ENCODE data around the gene BCL11A.

BCL11A gene

GRCh38 chr2:60544062-60544461, 9.4 kb downstream of the BCL11A start:
- DNase-seq = no peak

- DNase-seq = no peak
These were observed 12.3 kb downstream of the BCL11A start for GRCh38 chr2:60541056-60541651.

GRCh38 chr2:60540074-60540473, 13.4 kb downstream of the BCL11A start:
- no peak for DNase-seq

DNA sequence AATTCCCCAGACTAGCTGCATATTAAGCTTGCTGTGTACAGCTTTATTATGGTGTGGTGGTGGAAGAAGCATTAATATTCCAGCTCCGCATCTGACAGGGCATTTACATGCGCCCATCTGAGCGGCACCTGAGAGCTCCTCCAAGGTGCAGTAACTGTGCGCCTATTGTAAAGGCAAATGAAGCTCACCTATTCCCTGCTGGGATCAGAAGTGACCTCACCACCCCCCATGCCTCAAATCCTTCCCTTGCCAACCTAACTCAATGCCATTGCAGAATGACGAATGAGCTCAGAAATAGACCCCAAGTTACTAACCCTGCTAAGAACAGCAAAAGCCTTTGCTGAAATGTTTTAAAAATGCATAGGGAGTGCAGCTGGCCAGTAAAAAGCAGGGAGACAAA, 14.3 kb downstream of the BCL11A start:
- DNase-seq = no peak

GRCh38 chr2:60538101-60538500, 15.4 kb downstream of the BCL11A start:
- DNase-seq = no peak

DNA sequence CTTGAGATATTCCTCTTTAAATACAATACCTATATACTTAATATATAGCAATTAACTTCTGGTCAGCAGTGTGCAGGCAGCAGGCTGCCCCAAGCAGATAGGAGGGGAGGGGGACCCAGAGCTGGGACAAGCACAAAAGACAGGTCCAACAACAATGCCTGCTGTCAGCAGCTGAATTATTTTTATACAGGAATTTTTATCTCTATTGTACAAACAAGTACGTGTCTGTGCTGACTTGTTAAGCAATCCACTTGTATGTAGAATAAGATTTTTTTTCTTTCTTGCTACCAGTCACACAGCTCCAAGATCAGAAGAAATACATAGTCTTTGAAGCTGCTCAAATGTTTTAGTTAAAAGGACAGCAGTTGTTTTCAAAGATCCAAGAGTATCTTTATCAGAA, 16.7 kb downstream of the BCL11A start:
- no peak for DNase-seq

DNA sequence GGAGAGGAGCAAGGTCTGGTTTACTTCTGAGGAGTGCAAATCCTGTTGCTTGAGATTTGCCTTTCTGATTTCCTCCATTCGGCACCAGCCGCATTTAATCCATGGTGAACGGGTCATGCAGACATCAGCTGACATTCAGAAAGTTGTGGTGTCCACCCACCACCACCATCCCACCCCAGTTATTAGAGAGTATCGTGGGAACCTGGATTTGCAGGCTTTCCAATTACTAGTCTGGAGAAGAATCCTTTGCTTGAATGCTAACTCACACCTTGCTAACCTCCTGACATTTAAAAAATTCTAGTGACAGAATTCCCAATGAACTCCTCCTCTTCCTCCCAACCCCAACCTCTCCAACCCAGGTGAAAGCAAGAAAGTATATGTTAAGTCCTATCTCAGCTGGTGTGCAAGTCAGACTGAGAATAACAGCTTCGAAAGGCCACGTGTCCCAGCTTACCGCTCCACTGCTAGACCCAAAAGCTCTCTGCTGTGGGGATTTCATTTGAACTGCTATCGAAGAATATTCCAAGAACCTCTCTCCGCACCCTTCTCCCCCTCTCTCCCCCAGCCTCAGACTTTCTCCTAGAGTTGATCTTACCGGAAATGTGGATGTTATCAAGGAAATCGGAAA, 17.7 kb downstream of the BCL11A start:
- DNase-seq = no peak

DNA sequence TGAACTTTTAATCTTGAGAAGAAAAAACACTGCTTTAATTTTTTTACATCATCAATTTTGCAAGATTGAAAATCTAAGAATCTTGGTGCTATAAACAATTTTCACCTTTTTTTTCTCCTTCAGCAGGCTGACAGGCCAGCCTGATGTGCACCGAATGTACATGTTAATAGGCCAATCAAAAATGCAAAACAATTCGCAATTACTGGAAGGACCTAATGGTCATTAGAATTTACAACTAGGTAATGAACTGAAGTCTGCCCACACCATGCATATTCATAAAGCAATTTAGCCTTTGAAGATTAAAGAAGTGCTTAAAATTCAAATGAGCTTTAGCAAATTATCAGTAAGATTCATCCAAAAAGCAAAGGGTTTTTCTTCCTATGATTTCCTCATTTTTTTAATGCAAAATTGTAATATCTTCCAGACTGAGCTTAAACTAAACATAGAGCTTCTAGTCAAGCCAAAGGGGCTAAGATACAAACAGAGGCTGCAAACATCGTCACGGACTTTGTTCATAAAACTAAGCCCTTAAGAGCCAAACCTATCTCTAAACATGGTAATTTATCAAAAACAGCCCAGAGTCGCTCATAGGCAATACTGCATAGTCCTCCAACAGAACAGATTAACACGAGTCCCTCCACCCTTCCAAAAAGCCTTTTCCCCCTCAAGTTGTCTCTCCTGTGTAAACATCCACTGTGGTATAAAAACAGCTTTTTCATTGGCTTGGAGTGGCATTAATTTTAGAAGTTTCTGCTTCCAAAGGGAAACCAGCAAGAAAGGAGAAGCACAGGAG, 18.4 kb downstream of the BCL11A start:
- DNase-seq = no peak

DNA sequence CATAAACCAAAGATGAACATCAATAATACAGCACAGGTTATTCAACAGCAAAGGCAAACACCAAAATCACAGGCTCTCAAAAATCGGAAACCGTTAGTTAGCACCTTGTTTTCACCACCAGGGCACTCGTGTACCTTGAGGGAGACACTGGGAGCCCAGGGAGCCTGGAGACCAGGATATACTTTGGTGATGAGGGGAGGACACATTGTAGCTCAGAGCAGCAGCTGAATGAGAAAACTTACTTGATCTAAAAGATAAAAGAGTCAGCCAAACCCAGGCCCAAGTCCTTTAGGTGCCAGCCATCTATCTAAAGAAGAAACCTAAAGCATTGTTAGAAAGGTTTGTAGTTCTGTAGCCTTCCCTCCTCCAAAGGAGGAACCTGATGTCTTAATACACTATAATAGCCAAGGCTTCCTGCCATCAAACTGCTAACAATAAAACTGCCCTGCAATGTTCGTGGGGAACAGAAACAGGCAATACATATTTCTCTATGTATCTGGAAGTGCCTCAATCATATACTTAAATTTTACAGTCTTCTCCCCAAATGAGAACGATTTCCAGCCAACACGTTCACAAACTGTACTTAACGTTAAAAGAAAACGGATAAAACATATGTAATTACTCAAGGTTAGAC, 19.3 kb downstream of the BCL11A start:
- DNase-seq = no peak

DNA sequence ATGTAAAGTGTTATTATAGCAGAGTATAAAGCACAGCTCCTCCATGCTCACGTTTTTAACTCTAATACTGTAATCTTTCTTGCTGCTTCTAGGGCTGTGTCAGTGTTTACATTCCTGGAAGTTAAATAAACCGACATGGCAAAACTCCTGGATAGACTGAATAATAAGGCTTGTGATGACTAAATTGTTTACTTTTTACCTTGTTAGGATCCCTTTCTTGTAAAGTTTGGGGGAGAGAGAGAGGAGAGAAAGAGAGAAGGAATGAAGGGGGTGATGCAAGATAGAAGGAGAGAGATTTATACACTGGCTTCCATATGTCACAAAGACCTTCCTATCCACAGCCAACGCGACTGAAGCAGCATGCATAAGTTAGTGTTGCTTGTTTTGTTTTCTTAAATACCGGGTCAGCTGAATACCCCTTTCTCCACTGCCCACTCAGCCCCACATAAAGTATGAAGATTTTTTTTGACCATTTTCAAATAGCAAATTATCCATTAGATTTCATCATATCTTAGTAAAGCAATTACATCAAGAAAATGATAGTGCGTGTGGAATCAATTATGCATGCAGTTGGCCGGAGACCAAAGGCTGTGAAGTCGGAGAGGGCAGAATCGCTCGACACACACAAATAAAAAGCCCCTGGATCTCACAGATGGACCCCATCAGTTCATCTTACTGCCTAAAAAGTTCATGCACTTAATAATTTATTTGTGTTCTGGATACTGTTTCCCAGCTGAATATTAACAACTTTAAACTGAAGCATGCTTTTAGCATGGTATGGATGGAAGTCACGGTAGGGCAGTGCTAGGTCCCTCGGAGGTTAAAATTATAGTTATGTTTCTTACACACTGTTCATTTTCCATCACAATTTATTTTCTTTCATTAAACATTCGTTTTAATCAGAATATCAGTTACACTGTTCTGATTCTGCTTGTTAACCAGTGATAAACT, 20.1 kb downstream of the BCL11A start:
- no peak for DNase-seq

DNA sequence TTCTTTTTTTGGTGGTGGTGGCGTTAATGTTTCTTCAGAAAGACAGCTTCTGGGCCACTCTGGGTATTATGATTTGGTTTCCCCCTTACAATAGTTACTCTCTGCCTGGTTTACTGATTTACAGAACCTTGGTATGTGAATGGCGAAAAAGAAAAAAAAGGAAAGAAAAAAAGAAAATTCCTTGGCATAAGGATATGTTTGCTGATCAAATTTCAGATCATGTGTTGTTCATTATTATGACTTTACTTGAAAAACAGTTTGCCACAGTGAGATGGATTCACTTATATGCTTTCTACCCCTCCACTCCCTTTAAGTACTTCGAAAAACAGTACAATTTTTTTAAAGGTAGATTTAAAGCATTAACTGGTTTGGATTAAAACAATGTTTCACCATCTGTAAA, 21.0 kb downstream of the BCL11A start:
- no peak for DNase-seq

DNA sequence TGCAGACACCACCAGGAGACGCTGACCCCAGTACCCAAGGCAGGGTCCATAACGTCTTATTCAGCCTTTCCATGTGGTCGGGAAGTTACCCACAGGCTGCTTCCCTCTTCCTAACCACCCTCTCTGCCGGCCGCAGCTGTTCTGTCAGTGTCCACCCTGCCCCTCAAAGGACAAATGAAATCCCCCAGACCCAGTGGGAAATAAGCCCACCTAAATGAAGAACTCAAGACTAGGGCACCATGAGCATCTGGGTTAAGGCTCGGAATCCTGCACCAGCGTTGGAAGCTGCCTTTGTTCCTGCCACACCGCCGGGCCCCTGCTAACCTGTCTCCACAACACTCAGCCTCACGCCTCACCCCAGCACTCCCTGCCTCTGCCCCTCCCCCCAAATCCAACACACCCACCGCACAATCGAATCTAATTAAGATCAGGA, 21.7 kb downstream of the BCL11A start:
- DNase-seq = no peak

DNA sequence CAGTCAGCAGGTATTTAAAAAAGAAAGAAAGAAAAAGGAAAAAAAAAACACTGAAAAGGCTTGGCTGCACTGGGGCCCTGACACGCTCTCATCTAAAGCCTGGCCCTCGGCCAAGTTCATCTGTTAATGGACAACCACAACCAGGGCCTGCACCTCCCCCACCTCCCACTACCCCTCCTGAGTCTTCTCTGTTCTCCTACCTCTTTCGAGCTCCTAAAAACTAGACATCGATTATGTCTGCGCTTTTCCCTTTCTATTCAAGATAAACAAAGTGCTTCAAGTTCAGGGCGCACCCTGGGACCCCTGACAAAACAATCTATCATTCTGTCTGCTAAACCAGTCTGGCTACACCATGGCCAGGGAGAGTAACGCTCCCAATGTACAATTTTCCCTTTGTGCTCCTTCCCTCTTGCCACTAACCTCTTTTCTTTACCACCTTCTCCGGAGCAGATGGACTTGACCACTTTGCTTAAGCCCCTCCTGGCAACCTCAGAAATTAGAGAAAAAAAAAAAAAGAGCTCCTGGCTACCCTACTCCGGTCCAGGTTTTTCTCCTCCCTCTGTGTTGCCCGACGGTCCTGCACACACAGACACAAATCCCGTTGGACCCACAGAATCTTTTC, 22.7 kb downstream of the BCL11A start:
- no peak for DNase-seq

GRCh38 chr2:60529785-60530627, 23.4 kb downstream of the BCL11A start:
- DNase-seq = no peak

- no peak for DNase-seq
These were observed 24.2 kb downstream of the BCL11A start for GRCh38 chr2:60529136-60529784.

DNA sequence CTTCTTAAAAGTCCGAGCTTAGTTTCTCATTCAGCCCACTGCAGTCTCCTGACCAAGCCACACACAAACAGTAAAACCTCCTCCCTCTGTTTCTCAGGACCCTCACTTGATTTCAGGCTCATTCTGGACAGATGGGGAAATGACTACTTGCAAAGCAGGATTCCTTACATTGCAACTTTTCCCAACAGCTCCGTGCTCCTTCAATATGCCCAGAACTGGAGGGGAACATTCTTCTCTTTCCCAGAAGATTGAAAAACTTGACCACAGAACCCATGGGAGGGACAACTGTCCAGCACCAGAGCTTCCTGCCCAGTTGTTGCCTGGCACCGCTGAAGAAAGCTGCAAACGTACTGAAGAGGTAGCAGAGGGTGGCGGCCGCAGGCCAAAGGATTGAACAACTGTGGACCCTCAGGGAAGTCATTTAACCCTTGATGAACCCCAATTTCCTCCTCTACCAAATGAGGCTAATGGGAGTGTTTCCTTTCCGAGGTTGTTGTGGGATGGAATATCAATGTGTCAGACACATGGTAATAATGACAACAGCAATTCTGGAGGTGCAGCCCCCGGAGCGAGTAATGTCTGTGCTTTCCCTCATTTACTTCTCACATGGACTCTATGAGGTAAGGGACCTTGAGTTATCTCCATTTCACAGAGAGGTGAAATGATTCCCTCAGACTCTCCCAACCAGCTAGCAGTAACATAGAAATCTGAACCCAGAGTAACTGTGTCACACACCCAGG, 25.0 kb downstream of the BCL11A start:
- DNase-seq = no peak

- no peak for DNase-seq
These were observed 25.7 kb downstream of the BCL11A start for GRCh38 chr2:60527762-60528161.

DNA sequence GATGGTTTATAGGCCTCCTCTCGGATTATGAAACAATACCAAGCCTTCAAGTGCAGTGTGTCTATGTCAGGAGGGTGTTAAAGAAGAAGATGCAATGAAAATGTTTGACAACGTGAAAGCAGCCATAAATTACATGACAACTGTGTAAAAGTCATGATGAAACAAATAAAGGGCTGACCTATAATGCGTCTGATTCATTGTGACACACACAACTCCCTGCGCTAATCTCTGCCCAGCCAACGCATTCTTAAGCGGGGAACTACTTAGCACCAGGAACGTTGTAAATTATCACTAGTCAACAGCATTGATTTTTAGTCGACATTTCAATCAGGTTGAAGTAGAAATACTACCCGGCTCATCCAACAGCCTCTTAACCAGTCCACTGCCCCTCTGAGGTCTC, 26.8 kb downstream of the BCL11A start:
- DNase-seq = no peak

DNA sequence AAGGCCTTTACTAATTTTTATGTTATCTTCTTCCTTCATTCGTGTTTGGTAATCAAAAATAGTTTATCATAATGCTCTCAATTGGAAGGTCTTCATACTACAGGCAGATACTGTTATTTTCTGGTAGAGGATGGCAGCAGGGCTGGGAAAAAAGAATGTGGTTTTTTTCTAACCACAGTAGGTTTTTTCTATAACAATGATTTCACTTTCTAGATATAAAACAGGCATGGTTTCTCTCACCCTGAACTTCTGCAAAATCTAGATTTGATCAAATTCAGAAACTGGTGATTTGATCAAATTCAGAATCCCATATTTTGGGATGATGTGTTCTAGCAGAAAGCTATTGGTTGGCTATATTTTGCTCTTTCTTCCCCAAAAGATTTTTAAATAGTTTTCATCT, 27.6 kb downstream of the BCL11A start:
- DNase-seq = peak in 1 of 6 experiments; percentile 10

DNA sequence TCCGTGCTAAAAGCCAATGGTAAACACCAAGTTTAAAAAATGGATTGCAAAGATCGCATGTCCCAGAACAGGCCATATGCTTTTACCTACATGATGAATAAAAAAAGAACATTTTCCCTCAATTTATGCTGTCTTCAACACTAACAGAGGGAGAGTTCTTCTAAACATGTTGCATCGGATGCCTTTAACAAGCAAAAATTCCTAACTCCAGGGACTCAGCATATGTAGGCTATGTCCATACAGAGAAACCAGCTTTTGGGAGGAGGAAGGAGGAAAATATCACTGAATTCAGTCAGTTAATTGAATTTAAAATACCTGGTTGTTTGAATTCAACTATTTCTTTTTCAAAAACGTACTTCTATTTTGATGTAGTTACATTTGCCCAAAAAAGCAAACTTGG, 28.6 kb downstream of the BCL11A start:
- no peak for DNase-seq

Measured in stimulated activated naive CD4-positive, alpha-beta T cell (primary cell).